ENCODE data around the gene ADGRF5. TPM values are rescaled to one million over a fixed set of nuclear protein-coding genes. Genes with fewer than 3 reads are reported as not detected.

ADGRF5 gene
- total and polyA plus RNA-seq, 7 donors, result 14.3 to 58.0 (median 21.2) TPM

GRCh38 chr6:46819561-46819960 is 102.2 kb downstream of the ADGRF5 start:
- Histone ChIP-seq H3K9me3 (no peaks in the 10 kb centered on the region), H3K4me3 (no peak overlapping the region), H3K36me3 (ENCODE audit: insufficient read depth in 1 of 2, low read depth in 1 of 2) (no peaks in the 10 kb centered on the region), H3K27ac (no peak overlapping the region), H3K4me1 (no peaks in the 10 kb centered on the region), H3K27me3 (ENCODE audit: insufficient read depth in 3 of 3, low read length in 2 of 3) (no peaks in the 10 kb centered on the region)
- no peak for DNase-seq
- WGBS, 3 donors, result 82 to 92% (median 87%) methylated on average over 7 of the region's 7 CpGs
- TF ChIP-seq CTCF (IDR thresholded peaks at IDR 0.05), result no peak
- intact Hi-C loops (cut with DNase I), result no loop called here
- no peak for ATAC-seq

- intact Hi-C loops (cut with DNase I), result no loop called here
- Histone ChIP-seq H3K4me3 (no peak overlapping the region), H3K4me1 (no peaks in the 10 kb centered on the region), H3K27me3 (ENCODE audit: insufficient read depth in 3 of 3, low read length in 2 of 3) (peaks cover 0 to 2% (median 0%) of the 10 kb centered on the region in 3 donors), H3K9me3 (no peaks in the 10 kb centered on the region), H3K36me3 (ENCODE audit: insufficient read depth in 1 of 2, low read depth in 1 of 2) (no peaks in the 10 kb centered on the region), H3K27ac (no peak overlapping the region)
- WGBS, 3 donors, result 79 to 100% (median 97%) methylated on average over 1 of the region's 1 CpG
- no peak for DNase-seq
- no peak for TF ChIP-seq CTCF (IDR thresholded peaks at IDR 0.05)
- ATAC-seq, result no peak
Observed at GRCh38 chr6:46816626-46817025, 105.1 kb downstream of the ADGRF5 start.

GRCh38 chr6:46815130-46815529 is 106.6 kb downstream of the ADGRF5 start:
- H3K36me3 ChIP-seq (ENCODE audit: insufficient read depth in 1 of 2, low read depth in 1 of 2), result no peaks in the 10 kb centered on the region
- peaks cover 0 to 2% (median 0%) of the 10 kb centered on the region in 3 donors for H3K27me3 ChIP-seq (ENCODE audit: insufficient read depth in 3 of 3, low read length in 2 of 3)
- no peak overlapping the region for H3K4me3 ChIP-seq
- no peaks in the 10 kb centered on the region for H3K4me1 ChIP-seq
- WGBS, 3 donors, result 56 to 71% (median 61%) methylated on average over 4 of the region's 4 CpGs
- TF ChIP-seq CTCF (IDR thresholded peaks at IDR 0.05), result no peak
- no peak overlapping the region for H3K27ac ChIP-seq
- H3K9me3 ChIP-seq, result no peaks in the 10 kb centered on the region
- DNase-seq, result no peak
- intact Hi-C loops (cut with DNase I), result no loop called here
- no peak for ATAC-seq

GRCh38 chr6:46808806-46809205 is 112.9 kb downstream of the ADGRF5 start:
- DNase-seq (no peak), ATAC-seq (no peak)
- Histone ChIP-seq H3K27ac (no peak overlapping the region), H3K4me3 (no peak overlapping the region), H3K4me1 (no peaks in the 10 kb centered on the region), H3K36me3 (ENCODE audit: insufficient read depth in 1 of 2, low read depth in 1 of 2) (no peaks in the 10 kb centered on the region), H3K27me3 (ENCODE audit: insufficient read depth in 3 of 3, low read length in 2 of 3) (peaks cover 0 to 2% (median 0%) of the 10 kb centered on the region in 3 donors), H3K9me3 (no peaks in the 10 kb centered on the region)
- WGBS, 3 donors, result 50 to 66% (median 63%) methylated on average over 1 of the region's 1 CpG
- intact Hi-C loops (cut with DNase I), result no loop called here
- TF ChIP-seq CTCF (IDR thresholded peaks at IDR 0.05), result no peak

Other genes with a start within 250 kb of the ADGRF5 start
- under 1 TPM; 0.17 to 0.42 (median 0.23) TPM for gene TDRD6, start 234.1 kb downstream of the ADGRF5 start, total RNA-seq
- gene TDRD6, start 234.1 kb downstream of the ADGRF5 start, polyA plus RNA-seq, result under 1 TPM; 0.04 to 0.45 (median 0.13) TPM
- under 1 TPM in 2 of 4 donors, not detected in 2; 0.38 to 0.66 TPM for gene PLA2G7, start 186.6 kb downstream of the ADGRF5 start, total RNA-seq
- gene PLA2G7, start 186.6 kb downstream of the ADGRF5 start, polyA plus RNA-seq, result under 1 TPM in 2 of 3 donors, not detected in 1; 0.03 to 0.05 TPM
- not detected for gene ANKRD66, start 175.0 kb downstream of the ADGRF5 start, total RNA-seq
- not detected for gene ANKRD66, start 175.0 kb downstream of the ADGRF5 start, polyA plus RNA-seq
- gene MEP1A, start 128.5 kb downstream of the ADGRF5 start, total RNA-seq, result not detected
- under 1 TPM in 2 of 3 donors, not detected in 1; 0.04 to 0.21 TPM for gene MEP1A, start 128.5 kb downstream of the ADGRF5 start, polyA plus RNA-seq
- gene ADGRF1, start 120.4 kb upstream of the ADGRF5 start, total RNA-seq, result not detected
- not detected for gene ADGRF1, start 120.4 kb upstream of the ADGRF5 start, polyA plus RNA-seq